Neuron (in vitro differentiated cells): ENCODE results near the gene B4GALT1.

Experiments used
- H2AFZ ChIP-seq: one replicate; pipeline ENCODE4 v1.6.1; 2013; ENCODE audit warnings: low read depth, mild to moderate bottlenecking, inconsistent platforms, low read length, moderate library complexity
- H3K27me3 ChIP-seq: one replicate; pipeline ENCODE4 v1.6.1; 2013; ENCODE audit warnings: low read length; ENCODE audit not compliant: insufficient read depth
- H3K36me3 ChIP-seq: one replicate; pipeline ENCODE4 v1.6.1; 2013; ENCODE audit warnings: low read length; ENCODE audit not compliant: insufficient read depth
- H3K4me1 ChIP-seq: one replicate; pipeline ENCODE4 v1.6.1; 2013; ENCODE audit warnings: low read length; ENCODE audit not compliant: insufficient read depth
- H3K4me3 ChIP-seq: 2 replicates; pipeline ENCODE4 v1.5.1; 2013; ENCODE audit warnings: mild to moderate bottlenecking, low read length, moderate library complexity
- H3K9me3 ChIP-seq: one replicate; pipeline ENCODE4 v1.6.1; 2013; ENCODE audit warnings: low read length

The B4GALT1 gene

GRCh38 chr9:33125871-33126823 lies 41.0 kb downstream of the B4GALT1 start:
- no peak overlapping the region for H3K4me3 ChIP-seq
- H3K36me3 ChIP-seq = no peaks in the 10 kb centered on the region
- H3K4me1 ChIP-seq = no peaks in the 10 kb centered on the region
- no peak overlapping the region for H2AFZ ChIP-seq
- no peaks in the 10 kb centered on the region for H3K27me3 ChIP-seq
- no peaks in the 10 kb centered on the region for H3K9me3 ChIP-seq

- Histone ChIP-seq H3K9me3 (no peaks in the 10 kb centered on the region), H3K36me3 (no peaks in the 10 kb centered on the region)
Measured at GRCh38 chr9:33125461-33125860, 41.7 kb downstream of the B4GALT1 start.

GRCh38 chr9:33124751-33125381 lies 42.3 kb downstream of the B4GALT1 start:
- no peaks in the 10 kb centered on the region for H3K27me3 ChIP-seq
- H3K36me3 ChIP-seq = no peaks in the 10 kb centered on the region
- H3K4me3 ChIP-seq = no peak overlapping the region
- H3K9me3 ChIP-seq = no peaks in the 10 kb centered on the region
- no peaks in the 10 kb centered on the region for H3K4me1 ChIP-seq
- no peak overlapping the region for H2AFZ ChIP-seq

More at GRCh38 chr9:33125461-33125860, 41.7 kb downstream of the B4GALT1 start:
- Histone ChIP-seq H2AFZ (no peak overlapping the region), H3K4me1 (no peaks in the 10 kb centered on the region), H3K27me3 (no peaks in the 10 kb centered on the region), H3K4me3 (no peak overlapping the region)

- H3K4me1 ChIP-seq = no peaks in the 10 kb centered on the region
- H3K27me3 ChIP-seq = no peaks in the 10 kb centered on the region
- H3K36me3 ChIP-seq = no peaks in the 10 kb centered on the region
- H2AFZ ChIP-seq = no peak overlapping the region
- no peak overlapping the region for H3K4me3 ChIP-seq
- no peaks in the 10 kb centered on the region for H3K9me3 ChIP-seq
Measured at GRCh38 chr9:33124046-33124445, 43.1 kb downstream of the B4GALT1 start.

GRCh38 chr9:33123407-33124031 lies 43.6 kb downstream of the B4GALT1 start:
- H3K9me3 ChIP-seq = no peaks in the 10 kb centered on the region
- no peaks in the 10 kb centered on the region for H3K27me3 ChIP-seq
- no peaks in the 10 kb centered on the region for H3K36me3 ChIP-seq
- H2AFZ ChIP-seq = no peak overlapping the region
- no peak overlapping the region for H3K4me3 ChIP-seq
- no peaks in the 10 kb centered on the region for H3K4me1 ChIP-seq

- H2AFZ ChIP-seq = no peak overlapping the region
- H3K4me3 ChIP-seq = no peak overlapping the region
- no peaks in the 10 kb centered on the region for H3K9me3 ChIP-seq
- H3K27me3 ChIP-seq = no peaks in the 10 kb centered on the region
- H3K4me1 ChIP-seq = no peaks in the 10 kb centered on the region
- no peaks in the 10 kb centered on the region for H3K36me3 ChIP-seq
Measured at GRCh38 chr9:33120620-33121019, 46.5 kb downstream of the B4GALT1 start.

- Histone ChIP-seq H3K4me1 (no peaks in the 10 kb centered on the region), H3K27me3 (no peaks in the 10 kb centered on the region), H2AFZ (no peak overlapping the region), H3K9me3 (no peaks in the 10 kb centered on the region), H3K36me3 (no peaks in the 10 kb centered on the region), H3K4me3 (no peak overlapping the region)
Measured at GRCh38 chr9:33117796-33118195, 49.3 kb downstream of the B4GALT1 start.

GRCh38 chr9:33117306-33117705 lies 49.8 kb downstream of the B4GALT1 start:
- Histone ChIP-seq H2AFZ (no peak overlapping the region), H3K4me1 (no peaks in the 10 kb centered on the region), H3K27me3 (no peaks in the 10 kb centered on the region), H3K9me3 (no peaks in the 10 kb centered on the region), H3K4me3 (no peak overlapping the region), H3K36me3 (no peaks in the 10 kb centered on the region)

- Histone ChIP-seq H3K27me3 (no peaks in the 10 kb centered on the region), H3K4me1 (no peaks in the 10 kb centered on the region), H2AFZ (no peak overlapping the region), H3K4me3 (no peak overlapping the region), H3K9me3 (no peaks in the 10 kb centered on the region), H3K36me3 (no peaks in the 10 kb centered on the region)
Measured at GRCh38 chr9:33116860-33117259, 50.3 kb downstream of the B4GALT1 start.

- no peak overlapping the region for H3K4me3 ChIP-seq
- no peaks in the 10 kb centered on the region for H3K4me1 ChIP-seq
- no peak overlapping the region for H2AFZ ChIP-seq
- no peaks in the 10 kb centered on the region for H3K36me3 ChIP-seq
- H3K27me3 ChIP-seq = no peaks in the 10 kb centered on the region
- no peaks in the 10 kb centered on the region for H3K9me3 ChIP-seq
Measured at GRCh38 chr9:33114746-33115145, 52.4 kb downstream of the B4GALT1 start.

GRCh38 chr9:33113799-33114547 lies 53.2 kb downstream of the B4GALT1 start:
- no peaks in the 10 kb centered on the region for H3K4me1 ChIP-seq
- H3K27me3 ChIP-seq = no peaks in the 10 kb centered on the region
- no peaks in the 10 kb centered on the region for H3K9me3 ChIP-seq
- no peak overlapping the region for H3K4me3 ChIP-seq
- no peak overlapping the region for H2AFZ ChIP-seq
- H3K36me3 ChIP-seq = no peaks in the 10 kb centered on the region

- Histone ChIP-seq H2AFZ (no peak overlapping the region), H3K36me3 (no peaks in the 10 kb centered on the region), H3K9me3 (no peaks in the 10 kb centered on the region), H3K4me1 (no peaks in the 10 kb centered on the region), H3K4me3 (no peak overlapping the region), H3K27me3 (no peaks in the 10 kb centered on the region)
Measured at GRCh38 chr9:33112094-33112493, 55.0 kb downstream of the B4GALT1 start.
